EH (cell line): ENCODE data around the gene LILRB3.
"Not testable (repeated sequence)": the region's sequence is repeated elsewhere in the genome, so short reads cannot be mapped to it uniquely, and the experiment has no call there.

ENCODE experiments used
- DNase-seq: peaks from one replicate; pipeline ENCODE4 v3.0.0-alpha.2; 2015; ENCODE audit warnings: low read depth

Gene LILRB3

DNA sequence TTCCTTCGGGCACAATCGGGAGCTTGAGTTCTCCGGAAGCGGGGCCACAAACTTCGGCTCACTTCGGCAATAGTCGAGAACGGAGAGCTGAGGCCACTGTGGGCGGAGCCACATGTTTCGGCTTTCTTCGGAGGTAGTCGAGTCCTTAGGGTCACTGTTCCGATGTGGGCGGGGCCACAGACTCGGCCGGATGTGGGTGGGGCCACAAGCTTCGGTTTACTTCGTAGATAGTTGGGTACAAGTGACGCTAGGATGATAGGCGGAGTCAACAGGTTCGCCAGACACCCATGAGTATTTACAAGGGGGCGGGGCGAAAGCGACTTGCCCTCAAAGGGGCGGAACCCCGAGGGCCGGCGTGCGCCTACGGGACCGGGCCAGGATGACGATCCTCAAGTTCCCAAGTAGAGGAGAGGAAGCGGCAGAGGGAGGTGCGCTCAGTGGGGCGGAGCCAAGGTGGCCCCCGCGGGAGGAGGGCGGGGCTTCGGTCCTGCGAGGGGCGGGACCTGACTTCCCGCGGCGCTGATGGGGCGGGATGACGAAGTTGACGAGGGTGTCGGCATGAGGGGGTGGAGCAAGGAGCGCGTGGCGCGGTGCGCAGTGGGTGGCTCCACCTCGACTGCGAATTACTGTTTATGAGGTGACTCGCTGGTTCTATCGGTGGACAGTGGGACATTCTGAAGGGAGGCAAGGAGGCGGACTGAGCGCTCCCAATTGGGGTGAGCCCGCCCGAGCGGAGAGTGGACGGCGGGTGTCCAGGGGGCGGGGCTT, 32.9 kb downstream of the LILRB3 start:
- DNase-seq = peak; percentile 100

DNA sequence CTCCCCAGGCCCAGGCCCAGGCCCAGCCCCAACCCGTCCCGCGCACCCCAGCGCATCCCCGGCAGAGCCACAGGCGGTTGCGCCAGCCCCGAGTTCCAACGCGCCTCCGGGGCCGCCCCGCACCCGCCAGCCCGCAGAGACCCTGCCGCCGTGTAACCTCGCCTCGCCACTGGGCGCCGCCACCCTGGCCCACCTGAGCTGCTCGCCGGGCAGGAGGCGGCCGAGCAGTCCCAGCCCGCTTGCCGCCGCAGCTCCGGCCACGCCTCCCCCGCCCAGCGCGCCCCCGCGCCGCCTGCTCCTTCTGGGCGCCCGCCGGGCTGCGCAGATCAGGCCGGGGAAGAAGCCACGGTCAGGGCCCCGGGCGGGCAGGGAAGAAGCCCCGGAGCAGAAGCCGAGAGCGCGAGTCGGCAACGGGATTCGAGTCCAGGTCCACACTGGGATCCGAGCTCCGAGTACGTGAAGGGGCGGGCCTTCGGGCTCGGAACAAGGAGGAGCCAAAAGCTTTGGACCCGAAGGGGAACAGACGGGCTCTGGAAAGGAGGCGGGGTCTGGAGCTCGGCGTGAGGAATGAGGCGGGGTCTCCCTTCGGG, 33.6 kb downstream of the LILRB3 start, which contains the start of gene MBOAT7:
Gene MBOAT7 (minus strand): TSS at position 436 of the 590 bp plus-strand sequence. CDS start 1,072 bp downstream, outside the sequence.
- DNase-seq = no peak

DNA sequence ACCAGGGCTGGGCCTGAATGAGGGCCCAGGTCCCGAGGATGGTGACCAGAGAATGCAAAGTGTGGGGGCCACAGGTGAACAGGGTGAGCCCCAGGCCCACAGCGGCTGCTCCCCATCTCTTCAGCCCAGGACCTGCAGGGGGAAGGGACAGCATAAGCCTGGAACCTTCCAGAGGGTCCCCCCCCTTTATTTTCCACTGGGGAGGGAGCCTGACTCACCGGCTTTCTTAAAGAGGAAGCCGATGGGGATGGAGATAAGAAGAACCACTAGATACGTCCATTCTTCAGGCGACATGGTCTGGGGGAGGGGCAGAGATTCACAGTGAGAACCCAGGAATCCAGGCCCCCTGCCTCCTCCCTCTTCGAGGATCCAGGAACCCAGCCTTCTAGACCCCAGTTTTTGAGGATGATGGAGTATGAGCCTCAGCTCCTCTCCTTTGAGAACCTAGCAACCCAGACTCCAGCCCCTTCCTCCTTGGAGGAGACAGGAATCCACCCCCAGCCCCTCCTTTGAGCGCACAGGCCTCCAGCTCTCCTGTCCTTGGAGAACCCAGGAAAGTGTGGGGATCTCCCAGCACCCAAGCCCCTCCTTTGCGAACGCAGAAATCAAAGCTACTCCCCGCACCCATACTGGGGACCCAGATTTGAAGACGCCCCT, 34.5 kb downstream of the LILRB3 start:
- DNase-seq = peak; percentile 90

DNA sequence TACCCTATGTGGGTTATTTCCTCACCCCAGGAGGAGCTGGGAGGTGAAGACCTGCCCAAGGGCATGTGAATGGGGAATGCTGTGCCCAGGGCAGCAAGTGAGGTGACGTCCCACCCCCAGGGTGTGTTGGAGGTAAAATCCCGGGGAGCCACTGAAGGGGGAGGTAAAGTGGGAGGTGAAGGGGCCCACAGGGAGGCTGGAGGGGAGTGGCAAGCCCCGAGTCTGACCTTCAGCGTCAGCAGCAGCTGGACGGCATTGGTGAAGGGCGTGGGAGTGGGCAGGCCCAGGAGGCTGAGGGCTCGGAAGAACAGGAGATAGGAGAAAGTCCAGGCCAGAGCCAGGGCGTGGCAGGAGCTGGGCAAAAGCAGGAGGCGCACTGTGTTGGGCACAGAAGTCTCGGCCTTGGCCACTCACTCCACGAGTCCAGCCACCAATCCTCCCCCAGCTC, 35.8 kb downstream of the LILRB3 start:
- DNase-seq = no peak

DNA sequence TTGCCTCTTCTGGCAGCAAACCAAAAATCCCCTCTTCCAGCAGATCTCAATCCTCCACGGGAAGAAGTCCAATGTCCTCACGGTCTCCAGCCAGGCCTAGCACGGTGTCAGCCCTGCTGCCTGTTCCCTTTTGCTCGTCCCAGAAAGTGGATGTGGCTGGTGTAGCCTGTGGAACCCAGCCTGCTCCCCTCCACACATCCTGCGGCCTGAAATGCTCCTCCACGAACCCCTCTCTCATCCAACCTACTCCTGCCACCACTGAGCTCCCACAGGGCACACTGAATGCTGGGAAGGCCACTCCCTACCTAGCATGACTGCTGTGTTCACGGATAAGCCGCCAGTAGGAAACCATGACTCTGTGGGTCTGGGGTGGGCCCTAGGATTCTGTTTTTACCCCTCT, 36.5 kb downstream of the LILRB3 start:
- no peak for DNase-seq

DNA sequence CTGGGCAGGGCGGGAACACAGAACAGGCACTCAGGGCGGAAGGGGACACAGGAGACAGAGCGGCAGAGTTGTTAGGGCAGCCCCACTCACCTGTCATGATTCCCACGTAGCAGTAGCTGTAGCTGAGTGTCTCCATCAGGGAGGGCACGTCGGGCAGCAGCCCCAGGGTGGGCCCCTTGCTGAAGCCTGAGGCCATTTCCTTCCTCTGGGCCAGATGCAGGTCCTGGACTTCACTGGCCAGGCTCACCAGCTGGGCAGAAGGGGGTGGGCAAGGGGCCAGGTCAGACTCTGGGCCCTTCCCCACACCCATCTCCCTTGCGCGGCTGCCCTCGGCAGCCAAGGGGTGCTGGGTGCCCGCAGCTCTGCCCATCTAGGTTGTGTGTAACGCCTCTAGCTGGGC, 39.4 kb downstream of the LILRB3 start:
- no peak for DNase-seq

DNA sequence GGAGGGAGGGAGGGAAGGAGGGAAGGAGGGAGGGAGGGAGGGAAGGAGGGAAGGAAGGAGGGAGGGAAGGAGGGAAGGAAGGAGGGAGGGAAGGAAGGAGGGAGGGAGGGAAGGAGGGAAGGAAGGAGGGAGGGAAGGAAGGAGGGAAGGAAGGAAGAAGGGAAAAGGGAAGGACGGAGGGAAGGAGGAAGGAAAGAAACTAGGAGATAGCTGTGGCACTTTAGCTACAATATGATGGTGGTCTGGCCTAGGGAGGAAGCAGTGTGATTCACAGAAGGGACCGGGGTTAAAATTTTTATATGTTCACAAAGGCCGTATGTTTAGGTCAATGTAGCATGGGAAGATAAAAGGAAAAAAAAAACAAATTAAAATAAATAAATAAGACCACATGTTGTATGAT, 40.9 kb downstream of the LILRB3 start:
- DNase-seq = not testable (repeated sequence)

DNA sequence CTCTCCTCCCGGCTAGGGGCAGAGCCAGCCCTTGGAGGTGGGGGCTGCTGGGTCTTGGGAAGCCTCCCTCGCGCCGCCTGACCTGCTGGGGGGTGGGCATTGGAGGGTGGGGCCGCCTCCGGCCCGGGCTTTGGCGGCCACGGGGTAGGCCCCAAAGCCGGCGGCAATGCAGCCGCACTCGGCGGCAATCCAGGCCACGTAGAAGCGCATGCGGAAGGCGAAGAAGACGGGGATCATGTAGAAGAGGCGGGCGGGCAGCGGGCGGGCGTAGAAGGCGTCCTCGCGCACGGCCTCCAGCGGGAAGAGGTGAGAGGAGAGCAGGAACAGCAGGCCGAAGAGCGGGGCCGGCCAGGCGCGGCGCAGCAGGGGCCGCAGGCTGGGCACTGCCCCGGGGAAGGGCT, 42.1 kb downstream of the LILRB3 start:
- DNase-seq = no peak

DNA sequence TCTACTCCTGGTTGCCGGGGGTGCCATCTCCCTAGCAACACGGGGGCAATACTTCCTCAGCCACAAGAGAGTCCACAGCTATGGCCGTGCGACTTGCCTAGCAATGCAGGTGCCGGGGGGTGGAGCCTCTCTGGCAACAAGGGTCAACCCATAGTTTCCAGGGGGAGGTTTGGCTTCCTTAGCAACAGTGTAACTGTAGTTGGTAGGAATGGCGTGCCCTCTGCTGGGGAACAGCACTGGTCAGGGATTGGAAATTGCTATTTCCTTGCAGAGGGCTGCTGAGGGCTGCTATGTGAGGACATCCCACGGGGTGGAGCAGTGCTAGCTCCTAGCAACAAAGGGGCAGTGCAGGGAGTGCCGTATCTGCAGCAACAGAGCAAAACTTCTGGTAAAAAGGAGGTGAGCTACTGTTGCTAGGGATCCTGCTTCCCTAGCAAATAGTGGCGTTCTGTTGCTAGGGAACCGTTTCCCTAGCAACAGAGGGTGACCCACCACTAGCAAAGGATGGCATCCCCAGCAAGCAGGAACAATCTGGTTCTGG, 42.8 kb downstream of the LILRB3 start:
- DNase-seq = peak; percentile 54

DNA sequence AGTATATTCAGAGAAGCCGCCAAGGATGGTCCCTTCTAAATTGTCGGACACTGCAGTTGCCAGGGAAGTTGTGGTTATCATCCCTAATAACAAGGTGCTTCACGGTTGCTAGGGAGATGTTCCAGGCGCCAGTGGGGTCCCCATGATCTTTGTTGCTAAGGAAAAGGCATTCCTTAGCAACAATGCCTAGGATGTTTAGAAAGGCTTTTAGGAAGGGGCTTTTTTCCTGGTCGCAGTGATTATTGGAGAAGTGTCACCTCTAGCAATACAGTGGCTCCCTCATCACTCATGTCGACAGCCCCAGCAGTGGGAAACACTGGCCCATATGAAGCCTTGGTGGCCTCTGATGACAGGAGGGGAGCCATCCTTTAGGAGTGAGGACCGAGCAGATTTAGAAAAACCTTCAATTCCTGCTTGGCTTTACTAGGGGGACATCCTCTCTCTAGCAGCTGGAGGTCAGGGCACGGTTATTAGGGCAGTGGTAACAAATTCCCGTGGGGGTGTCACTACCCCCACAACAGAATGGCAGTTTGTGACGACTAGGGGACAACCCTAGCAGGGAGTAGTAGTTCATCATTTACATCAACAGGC, 43.5 kb downstream of the LILRB3 start:
- no peak for DNase-seq

DNA sequence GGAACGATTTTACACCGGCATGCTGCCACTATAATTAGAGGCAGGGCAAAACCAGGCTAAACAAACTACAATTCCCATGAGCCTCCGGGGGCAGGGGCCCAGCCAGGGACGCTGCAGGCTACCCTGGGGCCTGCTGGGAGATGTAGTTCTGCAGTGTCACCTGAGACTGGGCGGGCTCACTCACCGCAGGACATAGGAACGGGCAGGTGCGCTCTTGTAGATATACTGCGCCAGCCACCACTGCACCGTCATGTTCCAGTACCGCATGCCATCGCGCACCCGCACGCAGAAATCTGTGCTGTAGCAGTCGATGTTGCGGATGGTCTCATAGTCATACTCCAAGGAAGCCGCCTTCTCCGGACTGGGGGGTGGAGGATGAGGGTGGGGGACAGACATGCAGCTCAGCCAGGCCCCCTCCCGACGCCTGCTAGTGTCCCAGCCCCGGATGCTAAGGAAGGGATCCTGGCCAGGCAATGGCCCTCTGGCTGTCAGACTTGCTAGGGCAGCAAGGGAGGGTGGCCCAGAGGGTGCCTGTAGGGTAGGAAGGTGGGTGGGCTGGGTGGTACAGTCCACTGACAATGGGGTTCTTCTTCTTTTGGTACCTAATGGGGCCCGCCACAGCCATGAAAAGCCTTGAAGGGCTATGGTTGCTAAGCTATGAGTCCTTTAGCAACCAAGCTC, 44.1 kb downstream of the LILRB3 start:
- DNase-seq = no peak

DNA sequence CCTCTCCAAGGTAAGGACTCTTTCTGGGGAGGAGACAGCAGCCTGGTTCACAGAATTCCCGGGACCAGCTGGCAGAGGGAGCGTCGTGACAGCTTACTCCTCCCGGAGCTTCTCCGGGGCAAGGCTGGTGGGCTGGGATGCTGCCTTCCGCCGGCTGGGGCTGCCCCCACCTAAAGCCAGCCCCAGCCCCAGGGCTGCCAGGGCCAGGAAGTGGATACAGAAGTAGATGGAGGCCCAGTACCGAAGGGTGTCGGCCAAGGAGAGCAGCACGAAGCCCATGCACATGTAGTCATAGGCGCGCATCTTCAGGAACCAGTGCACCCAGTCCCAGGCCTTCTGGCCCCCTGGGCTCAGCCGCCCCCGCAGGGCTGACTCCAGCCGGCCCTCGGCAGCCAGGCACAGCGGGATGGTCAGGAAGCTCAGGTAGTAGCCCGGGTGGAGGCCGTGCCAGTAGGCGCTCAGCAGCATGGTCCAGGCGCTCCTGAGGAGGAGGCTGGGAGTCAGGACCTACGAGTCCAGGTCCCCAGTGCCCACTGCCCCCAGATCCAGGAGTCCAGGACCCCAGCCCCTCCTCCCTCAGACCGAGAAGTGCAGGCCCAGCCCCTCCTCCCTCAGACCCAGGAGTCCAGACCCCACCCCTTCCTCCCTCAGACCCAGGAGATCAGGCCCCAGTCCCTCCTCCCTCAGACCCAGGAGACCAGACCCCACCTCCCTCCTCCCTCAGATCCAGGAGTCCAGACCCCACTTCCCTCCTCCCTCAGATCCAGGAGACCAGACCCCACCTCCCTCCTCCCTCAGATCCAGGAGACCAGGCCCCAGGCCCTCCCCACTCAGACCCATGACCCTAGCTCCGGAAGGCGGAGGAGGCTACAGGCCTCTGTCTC, 48.6 kb downstream of the LILRB3 start:
- DNase-seq = no peak

DNA sequence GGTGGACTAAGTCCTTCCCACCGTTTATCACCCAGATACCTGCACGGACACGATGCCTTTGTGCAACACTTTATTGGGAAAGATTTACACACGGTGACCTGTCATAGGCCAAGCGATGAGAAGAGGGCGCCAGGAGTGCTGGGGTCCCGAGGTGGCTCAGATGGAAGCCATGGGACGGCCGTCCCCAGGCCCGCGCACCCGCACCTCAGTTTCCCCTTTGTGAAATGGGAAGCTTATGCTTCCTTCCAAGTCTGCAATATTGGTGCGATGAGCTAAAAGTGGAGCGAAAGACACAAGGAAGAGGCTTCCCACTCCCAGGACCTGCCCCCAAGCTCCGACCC, 49.5 kb downstream of the LILRB3 start:
- no peak for DNase-seq

DNA sequence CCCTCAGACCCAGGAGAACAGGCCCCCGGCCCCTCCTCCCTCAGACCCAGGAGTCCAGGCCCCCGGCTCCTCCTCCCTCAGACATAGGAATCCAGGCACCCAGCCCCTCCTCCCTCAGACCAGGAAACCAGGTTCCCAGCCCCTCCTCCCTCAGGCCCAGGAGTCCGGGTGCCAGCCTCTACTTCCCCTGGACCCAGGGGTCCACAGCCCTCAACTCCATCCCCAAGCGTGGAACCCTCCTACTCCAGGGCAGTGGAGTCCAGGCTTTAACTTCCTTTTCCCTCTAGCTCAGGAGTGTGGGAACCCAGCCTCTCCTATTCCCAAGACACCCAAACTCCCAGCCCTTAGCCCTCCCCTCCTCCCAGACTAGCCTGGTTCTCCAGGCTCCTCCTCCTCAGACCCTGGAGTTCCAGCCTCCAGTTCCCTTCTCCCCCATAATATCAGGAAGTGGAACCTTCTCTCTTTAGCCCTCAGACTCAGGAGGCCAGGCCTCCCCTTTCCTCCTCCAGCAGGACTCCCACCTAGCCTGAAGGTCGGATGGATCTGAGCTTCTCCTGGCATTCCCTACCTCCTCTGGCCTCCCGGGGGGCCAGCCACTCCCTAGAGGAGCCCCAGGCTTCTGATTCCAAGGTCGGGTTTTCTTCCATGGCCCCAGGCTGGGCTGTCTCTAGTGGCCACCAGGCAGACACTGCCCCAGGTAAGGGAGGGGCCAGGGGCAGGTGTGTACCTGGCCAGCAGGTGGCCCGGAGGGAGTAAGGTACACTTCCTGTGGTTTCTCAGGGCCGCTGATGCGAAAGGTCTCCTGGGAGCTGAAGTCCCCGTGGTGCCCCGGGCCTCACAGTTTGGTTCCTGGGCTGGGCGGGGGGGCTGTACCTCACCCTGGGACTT, 50.1 kb downstream of the LILRB3 start, which contains the start of gene TMC4:
Gene TMC4 (minus strand): TSS at position 690 of the 888 bp plus-strand sequence. CDS start 43 bp downstream, at position 647.
- DNase-seq = peak; percentile 48

DNA sequence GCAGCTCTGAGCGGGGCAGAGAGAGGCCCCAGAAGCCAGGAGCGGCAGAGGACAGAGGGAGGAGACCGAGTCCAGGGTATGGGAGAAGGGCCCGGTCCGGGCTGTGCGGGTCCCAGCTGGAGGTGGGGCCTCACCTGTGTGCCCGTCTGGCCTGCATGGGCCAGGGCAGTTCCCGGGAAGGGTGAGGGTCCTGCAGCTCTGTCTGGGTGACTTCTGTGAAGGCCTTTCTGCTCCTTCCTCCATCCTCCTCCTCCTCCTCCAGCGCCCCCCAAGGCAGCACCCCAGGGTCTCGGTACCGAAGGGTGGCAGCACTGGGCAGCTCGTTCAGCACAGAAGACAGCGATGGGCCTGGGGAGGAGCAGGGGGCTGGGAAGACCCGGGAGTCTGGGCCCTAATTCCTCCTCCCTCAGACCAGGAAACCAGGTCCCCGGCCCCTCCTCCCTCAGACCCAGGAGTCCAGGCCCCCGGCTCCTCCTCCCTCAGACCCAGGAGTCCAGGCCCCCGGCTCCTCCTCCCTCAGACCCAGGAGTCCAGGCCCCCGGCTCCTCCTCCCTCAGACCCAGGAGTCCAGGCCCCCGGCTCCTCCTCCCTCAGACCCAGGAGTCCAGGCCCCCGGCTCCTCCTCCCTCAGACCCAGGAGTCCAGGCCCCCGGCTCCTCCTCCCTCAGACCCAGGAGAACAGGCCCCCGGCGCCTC, 50.9 kb downstream of the LILRB3 start:
- not testable (repeated sequence) for DNase-seq

DNA sequence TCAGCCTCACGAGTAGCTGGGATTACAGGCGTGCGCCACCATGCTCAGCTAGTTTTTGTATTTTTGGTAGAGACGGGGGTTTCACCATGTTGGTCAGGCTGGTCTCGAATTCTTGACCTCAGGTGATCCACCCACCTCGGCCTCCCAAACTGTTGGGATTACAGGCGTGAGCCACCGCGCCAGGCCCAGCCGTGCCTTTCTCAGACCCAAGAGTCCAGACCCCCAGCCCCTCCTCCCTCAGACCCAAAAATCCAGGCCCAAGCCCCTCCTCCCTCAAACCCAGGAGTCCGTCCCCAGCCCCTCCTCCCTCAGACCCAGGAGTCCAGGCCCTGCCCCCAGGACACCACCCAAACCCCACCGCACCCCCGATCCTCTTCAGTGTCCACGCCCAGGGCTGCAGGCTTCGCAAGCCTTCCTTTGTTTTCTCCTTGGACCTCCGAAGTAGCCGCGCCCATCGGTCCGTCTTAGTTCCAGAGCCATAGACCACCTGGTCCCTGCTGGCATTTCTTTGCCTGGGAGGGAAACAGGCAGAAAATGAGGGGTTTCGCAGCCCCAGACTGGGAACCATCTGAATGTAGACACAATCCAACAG, 53.6 kb downstream of the LILRB3 start:
- DNase-seq = no peak

DNA sequence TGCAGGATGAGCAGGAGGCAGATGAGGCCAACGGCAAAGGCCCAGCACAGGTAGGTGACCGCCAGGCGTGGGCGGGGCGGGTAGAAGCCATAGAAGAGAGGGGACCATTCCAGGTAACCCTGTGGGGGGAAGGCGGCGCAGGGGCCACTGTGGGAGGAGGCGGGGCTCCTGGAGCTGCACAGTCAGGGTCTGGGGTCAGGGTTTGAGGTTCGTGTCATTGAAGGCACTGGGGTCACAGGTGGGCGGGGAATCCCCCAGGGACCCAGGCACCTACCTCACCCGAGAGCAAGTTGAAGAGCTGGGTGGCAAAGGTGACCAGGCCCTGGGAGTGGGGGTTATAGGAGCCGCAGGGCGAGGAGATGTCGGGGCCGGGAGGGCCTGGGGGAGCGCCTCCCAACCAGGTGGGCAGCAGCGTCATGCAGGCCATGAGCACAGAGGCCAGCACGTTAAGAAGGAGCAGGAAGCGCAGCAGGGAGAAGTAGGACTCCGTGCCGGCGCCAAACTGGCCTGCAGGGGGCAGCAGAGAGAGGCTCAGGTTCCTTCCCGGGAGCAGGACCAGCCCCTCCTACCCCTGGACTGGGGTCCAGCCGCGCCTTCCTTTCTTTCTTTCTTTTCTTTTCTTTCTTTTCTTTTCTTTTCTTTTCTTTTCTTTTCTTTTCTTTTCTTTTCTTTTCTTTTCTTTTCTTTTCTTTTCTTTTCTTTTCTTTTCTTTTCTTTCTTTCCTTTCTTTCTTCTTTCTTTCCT, 54.5 kb downstream of the LILRB3 start:
- peak; percentile 85 for DNase-seq
